Activated CD8-positive, alpha-beta memory T cell treated with anti-CD3 and anti-CD28 coated beads for 4 hours (primary cell): ENCODE measurements around the gene TSHZ2.

Experiments
- DNase-seq, 2 donors: peaks; one replicate each; pipeline ENCODE4 v3.0.0-alpha.2; 2020; ENCODE audit warnings: low read depth in 2 of 2

TSHZ2 gene

GRCh38 chr20:53061192-53062108 lies 89.3 kb downstream of the TSHZ2 start:
- DNase-seq, result no peak

GRCh38 chr20:53064935-53065334 lies 92.8 kb downstream of the TSHZ2 start:
- DNase-seq, result no peak

GRCh38 chr20:53068241-53068640 lies 96.1 kb downstream of the TSHZ2 start:
- no peak for DNase-seq

- no peak for DNase-seq
These were observed 97.0 kb downstream of the TSHZ2 start for GRCh38 chr20:53069132-53069531.

GRCh38 chr20:53070224-53070623 lies 98.1 kb downstream of the TSHZ2 start:
- no peak for DNase-seq

GRCh38 chr20:53070706-53071392 lies 98.7 kb downstream of the TSHZ2 start:
- DNase-seq, result no peak

GRCh38 chr20:53071833-53072232 lies 99.7 kb downstream of the TSHZ2 start:
- DNase-seq, result no peak

GRCh38 chr20:53072923-53073579 lies 100.9 kb downstream of the TSHZ2 start:
- no peak for DNase-seq

GRCh38 chr20:53073636-53074415 lies 101.7 kb downstream of the TSHZ2 start:
- DNase-seq, result no peak

GRCh38 chr20:53074811-53075314 lies 102.7 kb downstream of the TSHZ2 start:
- DNase-seq, result no peak

- DNase-seq, result no peak
These were observed 104.5 kb downstream of the TSHZ2 start for GRCh38 chr20:53076668-53077067.

- no peak for DNase-seq
These were observed 105.4 kb downstream of the TSHZ2 start for GRCh38 chr20:53077373-53078205.

- no peak for DNase-seq
These were observed 106.6 kb downstream of the TSHZ2 start for GRCh38 chr20:53078761-53079160.

GRCh38 chr20:53079261-53079691 lies 107.1 kb downstream of the TSHZ2 start:
- no peak for DNase-seq

- no peak for DNase-seq
These were observed 107.9 kb downstream of the TSHZ2 start for GRCh38 chr20:53079828-53080686.

GRCh38 chr20:53080687-53080962 lies 108.5 kb downstream of the TSHZ2 start:
- no peak for DNase-seq

GRCh38 chr20:53080969-53081871 lies 109.1 kb downstream of the TSHZ2 start:
- DNase-seq, result no peak

GRCh38 chr20:53081916-53082863 lies 110.0 kb downstream of the TSHZ2 start:
- DNase-seq, result no peak
